HG03045 (cell line): Measurements from ENCODE around the gene KBTBD6.
"Not testable (repeated sequence)": the region's sequence is repeated elsewhere in the genome, so short reads cannot be mapped to it uniquely, and the experiment has no call there.

Experiments used
- ATAC-seq: cut with Tn5 transposase; IDR thresholded peaks from one replicate; pipeline ENCODE4 v1.9.1; 2021; ENCODE audit warnings: mild to moderate bottlenecking, moderate library complexity; ENCODE audit not compliant: unreplicated experiment

Gene KBTBD6, protein sequence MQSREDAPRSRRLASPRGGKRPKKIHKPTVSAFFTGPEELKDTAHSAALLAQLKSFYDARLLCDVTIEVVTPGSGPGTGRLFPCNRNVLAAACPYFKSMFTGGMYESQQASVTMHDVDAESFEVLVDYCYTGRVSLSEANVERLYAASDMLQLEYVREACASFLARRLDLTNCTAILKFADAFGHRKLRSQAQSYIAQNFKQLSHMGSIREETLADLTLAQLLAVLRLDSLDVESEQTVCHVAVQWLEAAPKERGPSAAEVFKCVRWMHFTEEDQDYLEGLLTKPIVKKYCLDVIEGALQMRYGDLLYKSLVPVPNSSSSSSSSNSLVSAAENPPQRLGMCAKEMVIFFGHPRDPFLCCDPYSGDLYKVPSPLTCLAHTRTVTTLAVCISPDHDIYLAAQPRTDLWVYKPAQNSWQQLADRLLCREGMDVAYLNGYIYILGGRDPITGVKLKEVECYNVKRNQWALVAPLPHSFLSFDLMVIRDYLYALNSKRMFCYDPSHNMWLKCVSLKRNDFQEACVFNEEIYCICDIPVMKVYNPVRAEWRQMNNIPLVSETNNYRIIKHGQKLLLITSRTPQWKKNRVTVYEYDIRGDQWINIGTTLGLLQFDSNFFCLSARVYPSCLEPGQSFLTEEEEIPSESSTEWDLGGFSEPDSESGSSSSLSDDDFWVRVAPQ

DNA sequence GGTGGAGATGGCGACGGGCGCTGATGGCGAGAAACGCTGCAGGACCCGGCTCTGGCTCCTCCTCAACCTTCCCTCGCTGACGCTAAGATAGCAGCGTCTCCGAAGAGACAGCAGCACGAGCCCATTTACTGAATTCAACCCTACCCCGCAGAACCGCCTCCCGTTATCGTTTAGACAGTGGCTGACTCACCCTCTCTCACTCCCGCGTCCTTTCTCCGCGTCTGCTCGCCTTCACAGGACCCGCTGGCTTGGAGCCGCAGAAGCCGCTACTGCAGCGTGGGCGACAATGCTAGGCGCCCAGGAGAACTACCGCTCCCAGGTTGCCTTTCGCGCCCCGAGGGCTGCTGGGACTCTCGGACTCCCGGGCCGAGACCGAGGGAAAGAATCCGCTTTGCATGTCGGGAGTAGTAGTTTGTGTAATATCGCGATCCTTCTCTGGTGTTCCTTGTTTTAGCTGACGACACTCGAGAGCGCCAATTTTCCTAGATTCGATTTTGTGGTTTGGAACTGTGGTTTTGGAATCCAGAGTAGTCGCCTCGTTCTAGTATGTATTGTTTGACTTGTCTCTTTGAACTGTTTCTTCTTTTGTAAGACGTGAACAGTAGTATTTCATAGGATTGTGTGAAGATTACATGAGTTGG is at the start of gene KBTBD6:
KBTBD6 (minus strand) TSS at position 291 of the 641 bp plus-strand sequence. CDS start 291 bp downstream, outside the sequence.
- peak; percentile 98 for ATAC-seq

DNA sequence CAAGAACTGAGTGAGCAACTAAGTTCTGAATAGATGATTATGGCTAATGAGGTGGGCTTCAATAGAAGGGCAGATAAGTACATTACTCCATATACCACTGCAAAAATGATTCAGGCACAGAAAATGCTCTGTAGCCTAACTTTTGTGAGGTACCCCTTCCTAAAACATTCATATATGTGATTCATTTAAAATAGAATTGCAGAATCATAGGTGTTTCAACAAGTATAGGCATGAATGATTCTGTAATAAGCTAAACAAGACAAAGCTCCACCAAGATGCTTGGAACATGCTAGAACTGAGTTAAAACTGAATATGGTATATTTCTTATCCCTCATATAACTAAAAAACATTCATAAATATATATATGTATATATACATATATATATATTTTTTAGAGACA is 49.6 kb upstream of the KBTBD6 start:
- no peak for ATAC-seq

GRCh38 chr13:41179593-41180250 is 47.1 kb upstream of the KBTBD6 start:
- no peak for ATAC-seq

DNA sequence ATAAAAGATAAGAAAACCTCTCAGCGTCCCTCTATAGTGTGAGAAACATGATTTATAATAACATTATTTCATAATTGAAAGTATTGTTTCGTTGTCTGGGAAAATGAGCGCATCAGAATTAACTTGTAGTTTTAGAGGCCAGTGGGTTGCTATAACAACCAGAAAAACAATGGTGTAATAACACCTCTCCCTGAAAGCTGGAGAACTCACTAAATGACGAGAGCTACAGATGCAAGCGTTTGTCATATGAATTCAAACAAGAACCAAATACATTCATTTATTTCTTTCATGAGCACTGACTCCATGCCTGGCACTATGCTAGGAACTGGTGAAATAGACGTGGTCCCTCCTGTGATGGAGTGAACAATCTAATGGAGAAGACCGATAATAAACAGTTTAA is 45.4 kb upstream of the KBTBD6 start:
- ATAC-seq = no peak

DNA sequence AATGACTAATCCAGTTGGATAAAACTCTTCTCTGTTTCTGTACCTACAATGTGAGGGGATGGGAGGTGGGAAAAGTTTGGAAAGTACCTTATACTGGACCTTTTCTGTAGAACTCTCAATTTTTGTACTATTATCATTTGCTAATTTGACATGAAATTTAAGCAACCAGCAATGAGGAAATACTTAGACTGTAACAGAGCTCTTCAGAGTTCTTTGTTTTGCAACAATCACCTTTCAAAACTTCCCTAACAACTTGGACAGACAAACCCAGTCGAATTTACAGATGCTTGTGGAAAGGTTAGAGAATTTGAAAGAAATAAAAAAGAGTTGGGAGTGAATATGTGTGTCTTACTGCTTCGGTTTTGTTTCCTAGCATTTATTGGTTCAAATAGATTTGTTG is 45.0 kb upstream of the KBTBD6 start:
- no peak for ATAC-seq

- ATAC-seq = not testable (repeated sequence)
Measured at GRCh38 chr13:41175576-41175975, 43.0 kb upstream of the KBTBD6 start.

DNA sequence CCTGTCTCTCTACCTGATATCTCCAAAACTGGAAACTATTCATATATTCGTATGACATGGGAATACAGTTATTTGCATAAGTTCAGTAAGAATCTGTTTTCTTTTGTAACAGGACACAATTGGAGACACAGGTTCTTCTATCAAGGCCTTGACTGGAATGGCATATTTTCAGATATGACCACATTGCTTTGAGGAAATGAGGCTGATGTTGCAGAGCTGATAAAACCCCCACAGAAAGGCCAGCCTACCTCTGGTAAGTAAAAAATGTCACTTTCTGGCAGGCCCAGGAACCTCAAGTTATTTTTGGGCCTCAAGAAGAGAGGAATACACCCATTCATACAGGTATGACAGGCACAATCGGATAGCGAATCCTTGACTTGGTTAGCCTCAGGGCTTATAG is 29.5 kb upstream of the KBTBD6 start:
- ATAC-seq = no peak

DNA sequence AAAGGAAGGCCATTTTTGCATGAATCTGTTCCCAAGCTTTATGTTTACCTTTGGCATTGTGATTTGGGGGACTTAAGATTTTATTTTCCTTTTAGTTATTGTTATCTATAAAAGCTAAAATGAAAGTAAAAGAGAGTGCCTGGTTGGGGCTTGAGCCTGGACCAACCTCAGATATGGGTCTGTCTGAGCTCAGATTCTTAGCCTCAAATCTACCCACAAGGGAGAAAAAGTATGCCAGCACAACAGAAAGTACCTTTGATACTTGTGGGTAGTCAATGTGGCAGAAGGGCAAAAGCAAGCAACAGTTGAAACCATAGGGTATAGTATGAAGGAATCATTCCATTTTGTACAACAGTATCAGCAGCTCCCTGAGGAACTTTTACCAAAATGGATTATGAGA is 26.6 kb upstream of the KBTBD6 start:
- no peak for ATAC-seq

GRCh38 chr13:41157048-41157717 is 24.6 kb upstream of the KBTBD6 start:
- no peak for ATAC-seq

GRCh38 chr13:41156620-41157019 is 24.0 kb upstream of the KBTBD6 start:
- no peak for ATAC-seq

GRCh38 chr13:41154042-41154441 is 21.4 kb upstream of the KBTBD6 start:
- ATAC-seq = no peak

GRCh38 chr13:41152005-41152404 is 19.4 kb upstream of the KBTBD6 start:
- no peak for ATAC-seq

GRCh38 chr13:41150058-41150457 is 17.5 kb upstream of the KBTBD6 start:
- no peak for ATAC-seq

DNA sequence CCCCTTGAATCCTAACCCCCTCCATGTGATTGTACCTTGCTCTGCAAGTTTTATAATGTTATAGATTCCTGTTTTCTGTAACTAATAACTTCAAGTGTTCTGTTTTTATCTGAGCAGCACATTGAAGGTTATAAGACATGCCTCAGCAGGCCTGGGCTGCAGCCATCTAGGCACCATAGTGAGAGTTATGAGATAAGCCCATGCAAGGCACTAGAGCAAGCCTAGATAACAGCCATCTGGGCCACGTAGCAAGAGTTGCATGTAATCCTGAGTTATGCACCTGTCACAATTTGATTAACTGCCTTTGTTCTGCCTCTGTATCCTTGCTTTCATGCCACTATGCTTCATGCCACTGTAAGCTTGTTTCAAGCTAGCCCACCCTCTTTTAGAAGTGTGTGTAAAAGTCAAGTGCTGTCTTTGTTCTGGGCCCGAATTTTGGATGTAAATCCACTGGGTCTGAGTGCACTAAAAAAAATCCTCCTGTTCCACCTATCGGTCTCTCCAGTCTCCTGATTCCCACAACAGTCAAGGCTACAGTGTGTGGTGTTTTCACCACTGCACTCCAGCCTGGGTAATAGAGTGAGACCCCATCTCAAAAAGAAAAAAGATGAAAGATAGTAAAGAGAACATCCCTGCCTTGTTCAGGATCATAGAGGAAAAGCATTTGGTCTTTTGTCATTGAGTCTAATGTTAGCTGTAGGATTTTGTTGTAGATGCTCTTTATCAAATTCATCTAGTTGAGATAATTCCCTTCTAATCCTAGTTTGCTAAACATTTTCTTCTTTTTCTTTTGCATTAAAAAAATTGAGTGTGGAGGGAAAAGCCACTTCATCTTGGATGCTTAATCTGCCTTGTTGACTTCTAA is 16.0 kb upstream of the KBTBD6 start:
- no peak for ATAC-seq

DNA sequence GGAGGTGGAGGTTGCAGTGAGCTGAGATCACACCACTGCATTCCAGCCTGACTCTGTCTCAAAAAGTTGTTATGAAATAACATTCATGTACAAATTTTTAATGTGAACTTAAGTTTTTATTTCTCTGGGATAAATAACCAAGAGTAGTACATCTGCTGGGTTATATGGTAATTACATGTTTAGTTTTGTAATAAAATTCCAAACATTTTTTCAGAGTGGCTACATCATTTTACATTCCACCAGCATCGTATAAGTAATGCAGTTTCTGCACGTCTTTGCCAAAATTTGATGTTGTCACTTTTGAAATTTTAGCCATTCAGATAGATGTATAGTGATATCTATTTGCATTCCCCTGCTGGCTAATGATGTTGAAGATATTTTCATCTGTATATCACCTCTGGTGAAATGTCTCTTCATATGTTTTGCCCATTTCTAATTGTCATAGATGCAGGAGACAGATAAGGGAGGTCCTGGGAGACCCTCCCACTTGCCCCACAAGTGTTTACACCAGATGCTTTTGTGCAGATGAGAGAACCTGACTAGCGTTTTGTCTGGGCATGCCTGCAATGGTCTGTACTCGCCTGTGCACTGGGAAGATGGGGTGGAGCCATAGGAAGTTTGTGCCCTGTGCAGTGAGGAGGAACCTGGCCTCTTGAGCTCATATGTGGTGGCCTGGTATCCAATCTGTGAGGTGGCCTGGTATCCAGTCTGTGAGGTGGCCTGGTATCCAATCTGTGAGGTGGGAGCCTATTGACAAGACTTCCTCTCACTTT is 12.7 kb upstream of the KBTBD6 start:
- ATAC-seq = no peak

GRCh38 chr13:41144576-41144975 is 12.0 kb upstream of the KBTBD6 start:
- ATAC-seq = no peak

- no peak for ATAC-seq
Measured at GRCh38 chr13:41139296-41139966, 6.8 kb upstream of the KBTBD6 start.

- ATAC-seq = no peak
Measured at GRCh38 chr13:41137951-41138350, 5.3 kb upstream of the KBTBD6 start.

GRCh38 chr13:41137241-41137640 is 4.6 kb upstream of the KBTBD6 start:
- no peak for ATAC-seq
